Left renal cortex interstitium (tissue), 4 donors: ENCODE results near the gene RIPOR2. TPM values are rescaled to one million over a fixed set of nuclear protein-coding genes. Genes with fewer than 3 reads are reported as not detected.
"Not testable (repeated sequence)": the region's sequence is repeated elsewhere in the genome, so short reads cannot be mapped to it uniquely, and the experiment has no call there.

Experiments used
- DNase-seq, 4 donors: peaks; one replicate each; pipeline ENCODE4 v3.0.0-alpha.2; 2013; ENCODE audit warnings: low read depth in 4 of 4, low spot score in 2 of 4, missing footprints in 1 of 4
- polyA plus RNA-seq, 4 donors: library from polyadenylated mRNA; unstranded; fragments of 120-200 nt; gene quantifications; one replicate each; pipeline ENCODE4 v1.2.1, GENCODE V29; 2013; ENCODE audit not compliant: insufficient read length in 4 of 4

RIPOR2 gene
- polyA plus RNA-seq, 4 donors: 6.0 to 8.8 (median 7.1) TPM

GRCh38 chr6:24926647-24927046 is 9.1 kb downstream of the RIPOR2 start:
- DNase-seq: not testable (repeated sequence)

DNA sequence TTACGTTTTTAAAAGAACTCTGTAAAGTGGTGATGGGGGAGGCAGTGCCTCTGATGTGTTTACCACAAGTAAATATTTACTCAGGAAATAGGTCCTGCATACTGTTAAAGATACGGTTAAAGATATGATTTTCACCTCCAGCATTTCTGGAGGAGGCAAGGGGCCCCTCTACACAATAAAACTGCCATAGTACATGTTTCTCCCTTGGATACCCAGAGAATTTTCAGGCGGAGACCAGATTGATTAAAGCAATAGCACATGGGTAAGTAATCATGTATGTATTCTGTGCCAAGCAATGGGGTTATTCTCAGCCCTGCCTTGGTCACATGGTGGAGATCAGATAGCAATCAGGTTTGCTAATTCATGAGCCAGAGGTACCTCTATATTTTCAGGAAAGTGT is 9.6 kb downstream of the RIPOR2 start:
- DNase-seq: no peak

DNA sequence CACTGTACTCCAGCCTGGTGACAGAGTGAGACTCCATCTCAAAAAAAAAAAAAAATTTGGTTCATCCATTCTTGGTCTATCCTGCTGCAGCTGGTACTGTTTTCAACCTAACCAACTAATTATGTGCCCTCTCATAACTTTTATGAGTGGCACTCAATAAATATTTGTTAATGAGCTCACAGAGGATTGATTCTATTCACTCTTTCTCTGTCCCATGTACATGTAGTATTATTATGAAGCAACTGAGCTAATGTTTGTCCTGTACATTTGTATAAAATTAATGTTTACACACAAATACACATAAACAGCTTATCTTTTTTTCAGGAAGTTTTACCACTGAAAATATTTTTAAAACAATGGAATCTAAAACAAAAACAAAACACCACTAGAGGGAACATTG is 10.1 kb downstream of the RIPOR2 start:
- no peak for DNase-seq

DNA sequence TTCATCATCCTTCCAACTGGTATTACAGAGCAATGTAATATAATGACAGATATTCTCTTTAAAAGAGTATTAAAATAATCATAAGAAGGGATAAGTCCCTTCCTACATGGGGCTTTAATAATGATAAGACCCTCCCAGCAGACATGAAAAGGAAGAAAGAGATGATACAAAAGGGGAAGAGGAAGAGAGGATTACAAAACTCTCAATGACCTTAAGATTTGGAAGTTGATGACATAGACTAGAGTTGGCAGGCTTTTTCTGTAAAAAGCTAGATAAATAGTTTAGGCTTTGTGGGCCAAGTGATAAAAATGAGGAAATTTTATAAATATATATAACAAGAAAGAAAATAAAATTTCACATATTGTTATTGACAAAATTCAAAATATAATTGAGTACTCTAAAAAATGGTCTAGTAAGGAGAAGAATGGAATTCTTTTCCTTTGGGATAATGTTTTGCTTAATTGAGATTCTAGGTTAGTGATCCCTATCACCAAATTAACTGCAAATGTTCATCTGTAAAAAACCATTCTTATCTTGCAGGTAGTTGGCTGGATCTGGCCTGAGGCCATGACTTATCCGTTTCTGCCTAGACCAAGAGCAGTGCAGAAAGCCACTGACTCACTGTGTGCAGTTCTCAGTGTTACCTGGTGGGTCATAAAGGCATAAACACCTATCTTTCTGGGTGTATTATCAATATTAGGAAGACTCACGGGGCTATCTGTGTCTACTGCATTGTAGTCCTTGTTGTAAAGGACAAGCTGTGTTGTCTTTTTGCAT is 11.0 kb downstream of the RIPOR2 start:
- DNase-seq: no peak

DNA sequence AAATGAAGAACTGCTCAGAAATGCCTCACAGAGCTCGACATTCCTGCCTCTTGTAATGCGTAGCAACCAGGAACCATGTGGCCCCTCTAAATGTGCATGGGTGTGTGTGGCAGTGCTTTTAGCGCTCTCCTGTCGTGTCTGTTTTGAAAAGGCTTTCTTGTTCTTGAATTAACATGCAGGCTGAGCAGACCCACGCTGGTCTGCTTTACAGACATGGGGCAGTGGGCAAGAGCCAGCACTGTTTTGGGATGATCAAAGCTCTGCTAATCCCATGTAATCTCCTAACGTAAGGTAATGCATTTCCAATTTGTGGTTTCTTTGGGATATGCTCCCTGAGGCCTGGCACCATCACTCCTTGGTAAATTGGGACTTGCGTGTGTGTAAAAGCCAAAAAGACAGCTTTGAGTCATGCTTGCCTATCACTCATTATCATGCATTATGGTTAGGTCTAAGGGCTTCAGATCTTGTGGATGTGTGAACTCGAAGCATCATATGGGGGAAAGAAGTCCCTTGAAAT is 11.8 kb downstream of the RIPOR2 start:
- DNase-seq: no peak

DNA sequence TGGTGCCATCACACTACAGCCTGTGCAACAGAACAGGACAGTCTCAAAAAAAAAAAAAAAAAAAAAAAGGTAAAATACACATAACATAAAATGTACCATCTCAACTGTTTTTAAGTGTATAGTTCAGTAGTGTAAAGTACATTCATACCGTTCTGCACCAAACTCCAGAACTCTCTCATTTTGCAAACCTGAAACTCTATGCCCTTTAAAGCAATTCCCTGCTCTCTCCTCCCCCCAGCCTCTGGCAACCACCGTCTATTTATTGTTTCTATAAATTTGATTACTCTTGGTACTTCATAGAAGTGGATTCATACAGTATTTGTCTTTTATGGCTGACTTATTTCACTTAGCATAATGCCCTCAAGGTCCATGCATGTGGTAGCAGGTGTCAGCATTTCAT is 12.9 kb downstream of the RIPOR2 start:
- no peak for DNase-seq

DNA sequence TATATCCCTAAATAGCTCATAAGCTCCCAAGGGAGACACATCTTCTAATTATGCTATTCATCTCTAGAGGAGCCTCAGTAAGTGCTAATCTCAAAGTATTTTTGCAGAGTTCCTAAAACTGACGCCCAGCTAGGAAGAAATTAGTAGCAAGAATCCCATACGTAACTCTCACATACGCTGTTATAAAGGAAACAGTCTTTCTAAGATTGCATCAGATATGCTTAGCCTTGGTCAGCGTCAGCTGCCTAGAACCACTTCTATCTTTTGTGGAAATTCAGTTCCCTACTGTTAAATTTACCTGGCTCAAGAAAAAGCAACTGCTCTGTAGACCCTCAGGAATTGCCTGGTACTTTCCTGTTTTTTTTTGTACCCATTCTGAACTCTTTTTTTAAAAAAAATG is 13.6 kb downstream of the RIPOR2 start:
- no peak for DNase-seq

GRCh38 chr6:24920136-24920535 is 15.6 kb downstream of the RIPOR2 start:
- no peak for DNase-seq

DNA sequence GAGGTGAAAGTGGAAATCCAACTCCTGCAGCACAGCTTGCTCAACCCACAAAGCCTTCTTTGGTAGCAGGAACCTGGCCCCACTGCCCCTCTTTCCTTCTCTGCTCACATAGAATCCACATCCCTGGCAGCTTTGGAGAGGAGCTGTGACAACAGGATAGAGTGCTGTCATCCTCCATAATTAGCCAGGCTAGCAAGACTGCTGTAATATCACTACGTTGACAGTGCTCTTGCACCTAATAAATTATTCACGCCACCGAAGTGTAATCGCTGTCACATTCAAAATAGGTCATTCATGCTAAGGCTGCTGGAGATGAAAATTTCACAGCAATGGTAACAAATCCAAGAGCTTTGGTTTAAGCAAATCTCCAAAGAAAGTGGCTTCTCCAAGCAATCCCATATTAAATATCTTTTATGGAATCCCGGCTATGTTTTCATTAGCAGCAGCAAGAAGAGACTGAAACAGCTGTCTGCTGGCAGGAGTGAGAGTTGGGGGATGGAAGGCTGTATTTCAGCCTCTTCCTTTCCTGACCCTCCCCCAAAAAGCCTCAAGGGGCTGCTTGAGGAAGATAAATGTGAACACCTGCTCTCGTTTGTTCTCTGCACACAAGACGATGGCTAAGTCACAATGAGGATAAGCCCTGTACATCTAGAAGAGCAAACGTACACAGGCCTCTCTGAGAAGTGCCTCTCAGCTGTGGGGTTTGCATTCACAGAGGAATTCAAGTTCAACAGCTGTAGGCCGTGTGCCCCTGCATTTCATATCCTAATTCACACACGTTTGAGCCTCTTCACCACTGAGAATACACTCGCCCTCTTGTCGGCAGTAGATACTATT is 16.5 kb downstream of the RIPOR2 start:
- DNase-seq: no peak

GRCh38 chr6:24918641-24919055 is 17.1 kb downstream of the RIPOR2 start:
- DNase-seq: no peak

- no peak for DNase-seq
These were observed 19.3 kb downstream of the RIPOR2 start for GRCh38 chr6:24916496-24916895.

DNA sequence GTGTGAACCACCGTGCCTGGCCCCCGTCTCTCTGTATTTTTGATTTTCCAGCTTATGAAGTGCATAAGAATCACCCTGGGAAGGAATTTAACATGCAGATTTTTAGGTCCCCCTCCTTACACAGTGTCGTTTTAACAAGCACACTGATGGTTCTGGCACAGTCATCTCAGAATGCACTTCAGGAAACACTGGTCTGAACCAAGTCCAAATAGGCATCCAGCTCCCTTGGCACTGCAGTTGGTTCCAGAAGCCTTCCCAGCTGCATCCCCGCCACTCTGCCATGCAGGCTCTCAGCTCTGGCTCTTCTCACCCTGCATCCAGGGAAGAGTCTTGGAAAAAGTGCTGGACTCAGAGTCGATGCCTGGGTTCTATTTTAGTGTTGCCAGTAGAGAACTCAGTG is 20.1 kb downstream of the RIPOR2 start:
- no peak for DNase-seq

- not testable (repeated sequence) for DNase-seq
These were observed 21.7 kb downstream of the RIPOR2 start for GRCh38 chr6:24914082-24914481.

DNA sequence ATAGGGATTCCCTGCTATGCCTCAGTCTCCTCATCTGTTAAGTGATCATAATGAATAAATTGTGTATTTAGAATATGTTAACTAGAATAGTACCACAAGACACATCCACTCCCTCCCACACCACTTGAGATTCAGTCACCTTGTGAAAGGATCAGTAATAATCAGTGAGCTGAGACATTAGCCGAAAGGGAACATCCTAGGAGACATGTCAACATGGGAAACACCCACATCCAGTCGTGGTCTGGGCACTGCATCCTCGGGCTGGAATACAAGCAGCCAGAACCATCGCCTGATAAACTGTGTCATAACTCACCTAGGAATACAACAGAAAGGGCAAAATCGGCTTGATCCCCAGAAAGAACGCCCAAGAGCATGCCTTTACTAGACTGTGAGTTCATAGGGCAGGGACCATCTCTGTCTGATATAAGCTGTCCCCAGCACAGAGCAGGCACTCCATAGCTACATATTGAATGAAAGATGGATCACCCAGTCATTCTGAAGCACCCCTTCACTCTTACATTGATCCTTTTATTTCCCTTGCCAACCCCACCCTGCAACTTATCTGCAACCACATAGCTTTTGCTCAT is 23.9 kb downstream of the RIPOR2 start:
- DNase-seq: no peak

DNA sequence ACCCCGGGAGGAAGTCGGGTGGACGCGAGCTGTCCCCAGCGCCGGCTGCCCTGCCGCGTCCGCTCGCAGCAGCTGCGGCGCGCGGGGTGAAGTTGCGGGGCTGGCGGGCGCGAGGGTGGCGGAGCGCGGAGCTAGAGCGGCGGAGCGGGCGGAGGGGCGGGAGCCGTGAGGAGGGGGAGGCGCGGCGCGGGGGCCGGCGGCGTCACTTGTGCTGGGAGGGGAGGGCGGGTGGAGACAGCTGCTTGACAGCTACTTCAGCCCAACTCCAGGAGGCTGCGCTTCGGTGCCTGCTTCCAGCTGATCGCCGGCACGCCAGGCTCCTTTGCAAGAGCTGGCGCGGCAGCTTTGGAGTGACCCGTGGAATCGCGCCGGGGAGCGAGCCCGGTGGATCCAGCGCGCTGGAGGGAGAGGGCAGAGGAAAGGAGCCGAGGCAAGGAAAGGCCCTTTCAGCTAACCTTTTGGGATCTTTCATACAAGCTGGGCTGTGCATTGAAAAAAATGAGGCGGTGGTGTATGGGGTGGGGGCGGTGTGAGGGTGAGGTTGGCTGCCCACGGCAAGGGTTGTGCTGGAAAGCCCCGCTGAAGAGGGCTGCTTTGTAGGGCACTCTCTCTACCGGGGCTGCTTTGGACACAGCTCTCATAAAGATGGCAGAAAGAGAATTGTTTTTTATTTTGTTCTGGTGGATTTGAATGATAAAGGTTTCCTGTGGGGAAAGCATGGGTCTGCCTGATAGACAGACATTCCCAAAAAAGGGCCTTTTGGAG is 24.6 kb downstream of the RIPOR2 start:
- peak in 1 of 4 donors; percentile 41 for DNase-seq

GRCh38 chr6:24910331-24910960 is 25.3 kb downstream of the RIPOR2 start:
- DNase-seq: no peak

- no peak for DNase-seq
These were observed 26.2 kb downstream of the RIPOR2 start for GRCh38 chr6:24909241-24910216.

- DNase-seq: no peak
These were observed 27.1 kb downstream of the RIPOR2 start for GRCh38 chr6:24908650-24909035.
